ENCODE data around the gene PLXNA2.

DNA sequence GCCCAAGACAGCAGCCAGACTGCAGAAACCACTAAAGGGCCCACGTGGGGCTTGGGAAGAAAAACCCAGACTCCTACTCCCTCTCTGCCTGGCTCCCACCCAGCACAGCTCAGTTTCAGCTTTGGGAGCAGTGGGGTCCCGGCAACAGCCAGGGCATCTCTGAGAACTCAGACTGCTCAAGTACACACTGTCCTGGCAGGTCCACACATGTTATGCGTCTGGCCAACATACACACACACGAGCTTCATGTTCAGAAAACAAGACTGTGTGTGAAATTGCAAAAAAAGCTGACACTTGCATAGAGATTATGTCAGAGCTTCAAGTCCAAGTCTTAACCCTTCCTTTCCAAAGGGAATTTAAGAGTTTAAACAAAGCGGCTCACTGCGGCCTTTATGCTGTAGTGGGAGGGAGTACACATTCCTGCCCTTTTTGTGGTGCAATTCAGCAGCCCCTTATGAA is 196.7 kb downstream of the PLXNA2 start:
- TF ChIP-seq POLR2AphosphoS5 (IDR thresholded peaks at IDR 0.05; ENCODE audit: low read depth, low read length) (no peak), FOXP2 (optimal IDR thresholded peaks at IDR 0.05; ENCODE audit: borderline replicate concordance, extremely low read depth, extremely low read length, insufficient read depth) (no peak), SIN3A (IDR thresholded peaks at IDR 0.05; ENCODE audit: borderline replicate concordance, insufficient read depth, low read length) (no peak)
- TF ChIP-seq, protein P1, sequence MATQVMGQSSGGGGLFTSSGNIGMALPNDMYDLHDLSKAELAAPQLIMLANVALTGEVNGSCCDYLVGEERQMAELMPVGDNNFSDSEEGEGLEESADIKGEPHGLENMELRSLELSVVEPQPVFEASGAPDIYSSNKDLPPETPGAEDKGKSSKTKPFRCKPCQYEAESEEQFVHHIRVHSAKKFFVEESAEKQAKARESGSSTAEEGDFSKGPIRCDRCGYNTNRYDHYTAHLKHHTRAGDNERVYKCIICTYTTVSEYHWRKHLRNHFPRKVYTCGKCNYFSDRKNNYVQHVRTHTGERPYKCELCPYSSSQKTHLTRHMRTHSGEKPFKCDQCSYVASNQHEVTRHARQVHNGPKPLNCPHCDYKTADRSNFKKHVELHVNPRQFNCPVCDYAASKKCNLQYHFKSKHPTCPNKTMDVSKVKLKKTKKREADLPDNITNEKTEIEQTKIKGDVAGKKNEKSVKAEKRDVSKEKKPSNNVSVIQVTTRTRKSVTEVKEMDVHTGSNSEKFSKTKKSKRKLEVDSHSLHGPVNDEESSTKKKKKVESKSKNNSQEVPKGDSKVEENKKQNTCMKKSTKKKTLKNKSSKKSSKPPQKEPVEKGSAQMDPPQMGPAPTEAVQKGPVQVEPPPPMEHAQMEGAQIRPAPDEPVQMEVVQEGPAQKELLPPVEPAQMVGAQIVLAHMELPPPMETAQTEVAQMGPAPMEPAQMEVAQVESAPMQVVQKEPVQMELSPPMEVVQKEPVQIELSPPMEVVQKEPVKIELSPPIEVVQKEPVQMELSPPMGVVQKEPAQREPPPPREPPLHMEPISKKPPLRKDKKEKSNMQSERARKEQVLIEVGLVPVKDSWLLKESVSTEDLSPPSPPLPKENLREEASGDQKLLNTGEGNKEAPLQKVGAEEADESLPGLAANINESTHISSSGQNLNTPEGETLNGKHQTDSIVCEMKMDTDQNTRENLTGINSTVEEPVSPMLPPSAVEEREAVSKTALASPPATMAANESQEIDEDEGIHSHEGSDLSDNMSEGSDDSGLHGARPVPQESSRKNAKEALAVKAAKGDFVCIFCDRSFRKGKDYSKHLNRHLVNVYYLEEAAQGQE (IDR thresholded peaks at IDR 0.05; ENCODE audit: insufficient read depth in 1 of 2, low read depth in 2 of 2, low read length in 2 of 2), result no peak
